IMR-90 (cell line): ENCODE measurements around the gene ELOVL1. TPM values are rescaled to one million over a fixed set of nuclear protein-coding genes. Genes with fewer than 3 reads are reported as not detected.

Source experiments
- ATAC-seq: fragments of 200-7000 bp; cut with Tn5 transposase; 2 replicates; pipeline ENCODE4 v1.9.1; 2020; ENCODE audit warnings: low read depth, mild to moderate bottlenecking, moderate library complexity
- BruUV-seq: library from RNA; stranded (reverse); fragments of 400-500 nt; replicated peaks from 2 replicates; lab custom pipeline; 2021; lab: Mats Ljungman, UMichigan
- CTCF ChIA-PET: fragments of 300-600 bp; formaldehyde crosslinking; extraction: SDS; loops from one replicate; lab custom pipeline; 2021; ENCODE audit warnings: antibody characterized with exemption; lab: Yijun Ruan, JAX
- POLR2A ChIA-PET: fragments of 300-600 bp; sonication (Branson Sonifier 250); formaldehyde crosslinking; loops from one replicate; lab custom pipeline; 2022; ENCODE audit warnings: antibody characterized with exemption; ENCODE audit not compliant: unreplicated experiment; lab: Charles Lee
- DNase-seq: peaks from one replicate; pipeline ENCODE4 v3.0.0; 2013
- H2AFZ ChIP-seq: replicated peaks from 2 replicates; pipeline ENCODE3; 2013; ENCODE audit warnings: low read length, mild to moderate bottlenecking; ENCODE audit not compliant: poor library complexity
- H2AK5ac ChIP-seq: 2 replicates; pipeline ENCODE4 v1.6.1; 2013; ENCODE audit warnings: low read depth, low read length, inconsistent platforms
- H2AK9ac ChIP-seq: replicated peaks from 2 replicates; pipeline ENCODE3; 2013; ENCODE audit warnings: mild to moderate bottlenecking, low read depth, low read length, moderate library complexity; ENCODE audit not compliant: poor library complexity
- H2BK120ac ChIP-seq: 2 replicates; pipeline ENCODE4 v1.6.1; 2013; ENCODE audit warnings: low read depth, low read length, inconsistent platforms
- H2BK15ac ChIP-seq: 3 replicates; pipeline ENCODE4 v1.6.1; 2013; ENCODE audit warnings: low read depth, low read length, inconsistent platforms
- H2BK20ac ChIP-seq: 2 replicates; pipeline ENCODE4 v1.6.1; 2013; ENCODE audit warnings: low read depth, mild to moderate bottlenecking, inconsistent platforms, low read length, moderate library complexity
- H2BK5ac ChIP-seq: 2 replicates; pipeline ENCODE4 v1.6.1; 2013; ENCODE audit warnings: mild to moderate bottlenecking, low read depth, low read length, inconsistent platforms; ENCODE audit not compliant: poor library complexity, severe bottlenecking
- H3K14ac ChIP-seq: replicated peaks from 2 replicates; pipeline ENCODE4 v1.6.1; 2013; ENCODE audit warnings: low read depth, low read length, inconsistent platforms
- H3K18ac ChIP-seq: 2 replicates; pipeline ENCODE4 v1.6.1; 2013; ENCODE audit warnings: low read depth, low read length, control low read depth
- H3K23ac ChIP-seq: 2 replicates; pipeline ENCODE4 v1.6.1; 2013; ENCODE audit warnings: low read depth, low read length, inconsistent platforms
- H3K27ac ChIP-seq: 2 replicates; pipeline ENCODE4 v1.5.1; 2013; ENCODE audit warnings: mild to moderate bottlenecking, control low read depth, low read length; ENCODE audit not compliant: insufficient read depth
- H3K27me3 ChIP-seq: 2 replicates; pipeline ENCODE4 v1.6.1; 2013; ENCODE audit warnings: low read length; ENCODE audit not compliant: control insufficient read depth, insufficient read depth
- H3K36me3 ChIP-seq: 2 replicates; pipeline ENCODE4 v1.6.1; 2013; ENCODE audit warnings: low read length, mixed read lengths; ENCODE audit not compliant: control insufficient read depth, insufficient read depth
- H3K4ac ChIP-seq: 2 replicates; pipeline ENCODE4 v1.6.1; 2013; ENCODE audit warnings: low read depth, low read length, inconsistent platforms
- H3K4me1 ChIP-seq: 2 replicates; pipeline ENCODE4 v1.6.1; 2013; ENCODE audit warnings: low read length, mixed read lengths; ENCODE audit not compliant: control insufficient read depth, insufficient read depth
- H3K4me2 ChIP-seq: 2 replicates; pipeline ENCODE4 v1.6.1; 2013; ENCODE audit warnings: low read depth, mild to moderate bottlenecking, control low read depth, low read length, moderate library complexity
- H3K4me3 ChIP-seq: 2 replicates; pipeline ENCODE4 v1.5.1; 2013; ENCODE audit warnings: low read depth, mild to moderate bottlenecking, control low read depth, low read length, moderate library complexity; ENCODE audit not compliant: insufficient read depth
- H3K56ac ChIP-seq: 2 replicates; pipeline ENCODE4 v1.6.1; 2013; ENCODE audit warnings: low read length, inconsistent platforms; ENCODE audit not compliant: insufficient read depth; ENCODE audit errors: extremely low read depth
- H3K79me1 ChIP-seq, 2 experiments: 2 replicates each; pipeline ENCODE4 v1.6.1; 2013; ENCODE audit warnings: low read length in 2 of 2, inconsistent platforms in 1 of 2, low read depth in 1 of 2
- H3K9ac ChIP-seq: 2 replicates; pipeline ENCODE4 v1.6.1; 2013; ENCODE audit warnings: low read depth, low read length, control low read depth
- H3K9me1 ChIP-seq: 2 replicates; pipeline ENCODE4 v1.6.1; 2013; ENCODE audit warnings: low read length, inconsistent platforms; ENCODE audit not compliant: insufficient read depth
- H3K9me3 ChIP-seq: 2 replicates; pipeline ENCODE4 v1.6.1; 2013; ENCODE audit warnings: low read length; ENCODE audit not compliant: control insufficient read depth, insufficient read depth
- H4K20me1 ChIP-seq: 2 replicates; pipeline ENCODE4 v1.6.1; 2013; ENCODE audit warnings: low read length, inconsistent platforms; ENCODE audit not compliant: insufficient read depth
- H4K5ac ChIP-seq: 2 replicates; pipeline ENCODE4 v1.6.1; 2013; ENCODE audit warnings: mild to moderate bottlenecking, low read depth, low read length, control low read depth
- H4K8ac ChIP-seq, 2 experiments: 2 replicates each; pipeline ENCODE4 v1.6.1; 2013; ENCODE audit warnings: low read depth in 2 of 2, low read length in 2 of 2, control low read depth in 1 of 2, inconsistent platforms in 1 of 2
- H4K91ac ChIP-seq: 2 replicates; pipeline ENCODE4 v1.6.1; 2013; ENCODE audit warnings: low read depth, low read length, inconsistent platforms; ENCODE audit not compliant: insufficient read depth
- BHLHE40 ChIP-seq: fragments of 150-350 bp; IDR thresholded peaks from 2 replicates; pipeline ENCODE4 v1.6.1; 2016; ENCODE audit warnings: mild to moderate bottlenecking, low read depth, low read length
- CEBPB ChIP-seq: IDR thresholded peaks from 2 replicates; pipeline ENCODE4 v1.6.1; 2012; ENCODE audit warnings: low read depth, low read length, improper control_type of control experiment
- CHD1 ChIP-seq: IDR thresholded peaks from 2 replicates; pipeline ENCODE4 v1.6.1; 2012; ENCODE audit warnings: low read depth, low read length, improper control_type of control experiment
- ELK1 ChIP-seq: fragments of 150-350 bp; IDR thresholded peaks from 2 replicates; pipeline ENCODE4 v1.6.1; 2016; ENCODE audit warnings: low read depth, mild to moderate bottlenecking, low read length, moderate library complexity, borderline replicate concordance
- FOS ChIP-seq: fragments of 150-350 bp; IDR thresholded peaks from 2 replicates; pipeline ENCODE4 v1.6.1; 2016; ENCODE audit warnings: low read depth, low read length
- MAFK ChIP-seq: IDR thresholded peaks from 2 replicates; pipeline ENCODE4 v1.6.1; 2012; ENCODE audit warnings: low read depth, low read length, improper control_type of control experiment
- MXI1 ChIP-seq: IDR thresholded peaks from 2 replicates; pipeline ENCODE4 v1.6.1; 2012; ENCODE audit warnings: low read depth, mild to moderate bottlenecking, low read length, moderate library complexity, borderline replicate concordance
- POLR2A ChIP-seq: IDR thresholded peaks from 2 replicates; pipeline ENCODE4 v1.6.1; 2012; ENCODE audit warnings: mild to moderate bottlenecking, low read depth, low read length
- RCOR1 ChIP-seq: IDR thresholded peaks from 2 replicates; pipeline ENCODE4 v1.6.1; 2012; ENCODE audit warnings: mild to moderate bottlenecking, low read length, improper control_type of control experiment; ENCODE audit not compliant: insufficient replicate concordance
- SMC3 ChIP-seq: fragments of 150-350 bp; IDR thresholded peaks from 2 replicates; pipeline ENCODE4 v1.6.1; 2016; ENCODE audit warnings: low read depth, mild to moderate bottlenecking, antibody characterized with exemption, low read length, moderate library complexity
- USF2 ChIP-seq: fragments of 150-350 bp; IDR thresholded peaks from 2 replicates; pipeline ENCODE4 v1.6.1; 2017; ENCODE audit warnings: mild to moderate bottlenecking, antibody characterized with exemption, low read length, low read depth
- WGBS, 2 experiments: methylation state at CpG; one replicate each; pipeline versions ENCODE4 v1.1.5 to v1.1.7; 2013; ENCODE audit warnings: missing lambda C conversion rate in 2 of 2; ENCODE audit not compliant: insufficient read length in 1 of 2; ENCODE audit errors: extremely low coverage in 2 of 2; 5-methylcytosine and 5-hydroxymethylcytosine counted together
- dilution Hi-C: fragments of 300-500 bp; cut with HindIII; formaldehyde crosslinking; loops from one replicate; pipeline ENCODE4 v1.14.3; 2018; ENCODE audit warnings: low sequenced_read_pairs; ENCODE audit not compliant: unreplicated experiment
- in situ Hi-C: fragments of 300-500 bp; cut with MboI; formaldehyde crosslinking; loops from 3 replicates; pipeline ENCODE4 v1.14.3; 2019; ENCODE audit warnings: low sequenced_read_pairs, inconsistent platforms, mixed read lengths
- intact Hi-C: fragments of 100-400 bp; cut with micrococcal nuclease; formaldehyde crosslinking; loops from 2 replicates; pipeline ENCODE4 v1.10.0; 2022
- polyA plus RNA-seq, 3 experiments: library from polyadenylated mRNA; depleted of rRNA; stranded (reverse); fragments of >200 nt; gene quantifications; 2 replicates each; pipeline ENCODE4 v1.2.3, GENCODE V29; 2012; ENCODE audit warnings: low replicate concordance in 1 of 3
- total RNA-seq: library from RNA; depleted of rRNA; stranded (reverse); fragments of >200 nt; gene quantifications from 2 replicates; pipeline ENCODE4 v1.2.3, GENCODE V29; 2012

The ELOVL1 gene
- total and polyA plus RNA-seq, 2 of the 4 experiments (the other 2 are of a cell fraction), result 88.9 to 211 TPM

GRCh38 chr1:43366601-43367025 lies 1.2 kb downstream of the ELOVL1 start:
- H2AK9ac ChIP-seq, result peak overlapping the region; percentile 100
- peak overlapping the region; percentile 99; the same call in 1 of the 2 replicates for H3K56ac ChIP-seq
- H2AFZ ChIP-seq, result peak overlapping the region; percentile 98
- peak overlapping the region; percentile 99 for H3K14ac ChIP-seq
- in situ Hi-C loops (no loop called here), dilution Hi-C loops (no loop called here), intact Hi-C loops (no loop called here)
- H3K4me1 ChIP-seq, result peaks cover 13% of the 10 kb centered on the region
- peak overlapping the region; percentile 99 for H3K4ac ChIP-seq
- H2BK120ac ChIP-seq, result 0 out of 2 replicates have a peak overlapping the region, but pooled peaks have one; percentile 68
- H4K8ac ChIP-seq, result peak overlapping the region; percentile 90 to 97
- no peak overlapping the region for H2BK20ac ChIP-seq
- H2BK5ac ChIP-seq, result peak overlapping the region; percentile 91
- peaks cover 24 to 74% of the 10 kb centered on the region in 2 experiments for H3K79me1 ChIP-seq
- ChIA-PET POLR2A (no interaction called here), CTCF (no interaction called here)
- no CpG with 5 or more reads among the region's 5 CpGs for WGBS, 2 experiments
- no peak overlapping the region for H3K18ac ChIP-seq
- peaks cover 36% of the 10 kb centered on the region for H3K36me3 ChIP-seq
- peak overlapping the region; percentile 90 for H3K9ac ChIP-seq
- H3K4me3 ChIP-seq, result peak overlapping the region; percentile 80
- TF ChIP-seq BHLHE40 (no peak), RCOR1 (no peak), POLR2A (no peak), MAFK (no peak), CEBPB (no peak), ELK1 (no peak), CHD1 (no peak), USF2 (no peak), MXI1 (no peak), FOS (no peak), SMC3 (no peak)
- peak overlapping the region; percentile 97 for H3K23ac ChIP-seq
- BruUV-seq, result no TSS peak
- no peak for DNase-seq
- H2AK5ac ChIP-seq, result peak overlapping the region; percentile 99
- H3K27me3 ChIP-seq, result no peaks in the 10 kb centered on the region
- no peak for ATAC-seq
- peak overlapping the region; percentile 93 for H3K27ac ChIP-seq
- H3K4me2 ChIP-seq, result peak overlapping the region; percentile 87
- peak overlapping the region; percentile 31 for H4K5ac ChIP-seq
- no peak overlapping the region for H2BK15ac ChIP-seq
- H4K91ac ChIP-seq, result peak overlapping the region; percentile 93
- peaks cover 23% of the 10 kb centered on the region for H4K20me1 ChIP-seq
- peaks cover 10% of the 10 kb centered on the region; the same call in 1 of the 2 replicates for H3K9me1 ChIP-seq
- H3K9me3 ChIP-seq, result no peaks in the 10 kb centered on the region
